Natural killer cell (primary cell): ENCODE measurements around the gene MATN1. TPM values are rescaled to one million over a fixed set of nuclear protein-coding genes. Genes with fewer than 3 reads are reported as not detected.

Experiments used
- ATAC-seq, 3 donors: fragments of 150-1000 bp in 2 of 3; fragments of 200-7000 bp in 1 of 3; cut with Tn5 transposase; 1 replicate in 1 of 3; 2 replicates in 2 of 3; pipeline ENCODE4 v1.10.0; 2021; ENCODE audit warnings: mild to moderate bottlenecking in 2 of 3, moderate library complexity in 2 of 3
- DNase-seq, 2 donors: peaks; one replicate each; pipeline versions ENCODE4 v3.0.0 to v3.0.0-alpha.2; 2013 to 2021; ENCODE audit warnings: mixed read lengths in 1 of 2
- H3K27ac ChIP-seq: one replicate; pipeline ENCODE4 v1.5.1; 2013; ENCODE audit warnings: mild to moderate bottlenecking, low read length
- H3K27me3 ChIP-seq: one replicate; pipeline ENCODE4 v1.6.1; 2013; ENCODE audit warnings: low read length; ENCODE audit not compliant: control insufficient read depth, insufficient read depth
- H3K36me3 ChIP-seq: one replicate; pipeline ENCODE4 v1.6.1; 2013; ENCODE audit warnings: low read length; ENCODE audit not compliant: control insufficient read depth, insufficient read depth
- H3K4me1 ChIP-seq: one replicate; pipeline ENCODE4 v1.6.1; 2013; ENCODE audit warnings: low read length; ENCODE audit not compliant: control insufficient read depth, insufficient read depth
- H3K4me3 ChIP-seq: one replicate; pipeline ENCODE4 v1.5.1; 2013; ENCODE audit warnings: low read length
- H3K9me3 ChIP-seq: one replicate; pipeline ENCODE4 v1.6.1; 2013; ENCODE audit warnings: low read length; ENCODE audit not compliant: control insufficient read depth, insufficient read depth
- H3K27ac Mint-ChIP-seq, 2 donors: one replicate each; pipeline ENCODE4 v1.8.0; 2022; ENCODE audit warnings: mild to moderate bottlenecking in 2 of 2, mixed read lengths in 2 of 2, moderate library complexity in 1 of 2
- H3K27me3 Mint-ChIP-seq, 2 donors: one replicate each; pipeline ENCODE4 v1.8.0; 2022; ENCODE audit warnings: low read depth in 2 of 2, mixed read lengths in 2 of 2
- H3K36me3 Mint-ChIP-seq: one replicate; pipeline ENCODE4 v1.8.0; 2022; ENCODE audit warnings: mixed read lengths
- H3K4me1 Mint-ChIP-seq, 2 donors: one replicate each; pipeline ENCODE4 v1.8.0; 2022; ENCODE audit warnings: mixed read lengths in 2 of 2
- H3K4me3 Mint-ChIP-seq: one replicate; pipeline ENCODE4 v1.8.0; 2022; ENCODE audit warnings: mild to moderate bottlenecking, moderate library complexity, mixed read lengths
- H3K9me3 Mint-ChIP-seq, 2 donors: one replicate each; pipeline ENCODE4 v1.8.0; 2022; ENCODE audit warnings: mixed read lengths in 2 of 2
- WGBS: methylation state at CpG from one replicate; pipeline ENCODE4 v1.1.7; 2013; ENCODE audit warnings: missing lambda C conversion rate; ENCODE audit not compliant: insufficient coverage; 5-methylcytosine and 5-hydroxymethylcytosine counted together
- intact Hi-C: fragments of 100-400 bp; cut with micrococcal nuclease; formaldehyde crosslinking; loops from one replicate; pipeline ENCODE4 v1.14.2; 2022
- total RNA-seq, 4 donors: library from RNA; stranded (reverse); fragments of 120-200 nt in 1 of 4; gene quantifications; one replicate each; pipeline versions ENCODE4 v1.2.3 to v1.2.4, GENCODE V29; 2013 to 2022
- TF ChIP-seq, protein P1 (sequence below): fragments of 200-600 bp; IDR thresholded peaks from one replicate; pipeline ENCODE4 v1.8.0; 2022; ENCODE audit warnings: antibody characterized with exemption

MATN1 gene
- total RNA-seq, 3 donors from 2014 or later (not counting 1 experiment from before 2014, with no cell fraction given): 0.93 to 1.7 (median 1.2) TPM

GRCh38 chr1:30670240-30671060 is 52.9 kb downstream of the MATN1 start:
- Histone ChIP-seq H3K27me3 (peaks cover 3% of the 10 kb centered on the region), H3K27ac (no peak overlapping the region), H3K4me3 (no peak overlapping the region), H3K9me3 (no peaks in the 10 kb centered on the region), H3K36me3 (no peaks in the 10 kb centered on the region), H3K4me1 (no peaks in the 10 kb centered on the region)
- Mint-ChIP-seq H3K27ac (no peak overlapping the region), H3K36me3 (no peaks in the 10 kb centered on the region), H3K27me3 (peaks cover 14 to 25% of the 10 kb centered on the region in 2 donors), H3K9me3 (peaks cover 3% of the 10 kb centered on the region in 2 donors), H3K4me1 (no peaks in the 10 kb centered on the region), H3K4me3 (no peak overlapping the region)
- DNase-seq (no peak), ATAC-seq (no peak)
- TF ChIP-seq, protein P1, sequence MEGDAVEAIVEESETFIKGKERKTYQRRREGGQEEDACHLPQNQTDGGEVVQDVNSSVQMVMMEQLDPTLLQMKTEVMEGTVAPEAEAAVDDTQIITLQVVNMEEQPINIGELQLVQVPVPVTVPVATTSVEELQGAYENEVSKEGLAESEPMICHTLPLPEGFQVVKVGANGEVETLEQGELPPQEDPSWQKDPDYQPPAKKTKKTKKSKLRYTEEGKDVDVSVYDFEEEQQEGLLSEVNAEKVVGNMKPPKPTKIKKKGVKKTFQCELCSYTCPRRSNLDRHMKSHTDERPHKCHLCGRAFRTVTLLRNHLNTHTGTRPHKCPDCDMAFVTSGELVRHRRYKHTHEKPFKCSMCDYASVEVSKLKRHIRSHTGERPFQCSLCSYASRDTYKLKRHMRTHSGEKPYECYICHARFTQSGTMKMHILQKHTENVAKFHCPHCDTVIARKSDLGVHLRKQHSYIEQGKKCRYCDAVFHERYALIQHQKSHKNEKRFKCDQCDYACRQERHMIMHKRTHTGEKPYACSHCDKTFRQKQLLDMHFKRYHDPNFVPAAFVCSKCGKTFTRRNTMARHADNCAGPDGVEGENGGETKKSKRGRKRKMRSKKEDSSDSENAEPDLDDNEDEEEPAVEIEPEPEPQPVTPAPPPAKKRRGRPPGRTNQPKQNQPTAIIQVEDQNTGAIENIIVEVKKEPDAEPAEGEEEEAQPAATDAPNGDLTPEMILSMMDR: no peak
- intact Hi-C loops: no loop called here
- 79% methylated on average over 9 of the region's 9 CpGs for WGBS

GRCh38 chr1:30668546-30669327 is 54.6 kb downstream of the MATN1 start:
- H3K27me3 ChIP-seq: peaks cover 3% of the 10 kb centered on the region
- peaks cover 2% of the 10 kb centered on the region in 2 donors for H3K9me3 Mint-ChIP-seq
- H3K36me3 Mint-ChIP-seq: no peaks in the 10 kb centered on the region
- intact Hi-C loops: no loop called here
- no peak overlapping the region for H3K4me3 ChIP-seq
- H3K9me3 ChIP-seq: no peaks in the 10 kb centered on the region
- ATAC-seq: no peak
- no peaks in the 10 kb centered on the region for H3K4me1 ChIP-seq
- DNase-seq: no peak
- H3K27ac ChIP-seq: no peak overlapping the region
- H3K27me3 Mint-ChIP-seq: peaks cover 9% of the 10 kb centered on the region in 2 donors
- TF ChIP-seq, protein P1: no peak
- no peaks in the 10 kb centered on the region for H3K4me1 Mint-ChIP-seq
- no peaks in the 10 kb centered on the region for H3K36me3 ChIP-seq
- no peak overlapping the region for H3K27ac Mint-ChIP-seq
- WGBS: 89% methylated on average over 6 of the region's 6 CpGs
- H3K4me3 Mint-ChIP-seq: no peak overlapping the region

GRCh38 chr1:30668024-30668423 is 55.4 kb downstream of the MATN1 start:
- DNase-seq: no peak
- ATAC-seq: no peak
- intact Hi-C loops: no loop called here
- Mint-ChIP-seq H3K27ac (no peak overlapping the region), H3K4me3 (no peak overlapping the region), H3K9me3 (no peaks in the 10 kb centered on the region), H3K4me1 (no peaks in the 10 kb centered on the region), H3K36me3 (no peaks in the 10 kb centered on the region), H3K27me3 (peaks cover 5 to 6% of the 10 kb centered on the region in 2 donors)
- Histone ChIP-seq H3K27me3 (no peaks in the 10 kb centered on the region), H3K4me1 (no peaks in the 10 kb centered on the region), H3K9me3 (no peaks in the 10 kb centered on the region), H3K36me3 (no peaks in the 10 kb centered on the region), H3K27ac (no peak overlapping the region), H3K4me3 (no peak overlapping the region)
- WGBS: 53% methylated on average over 7 of the region's 7 CpGs
- TF ChIP-seq, protein P1: no peak
